WTC11 (cell line): ENCODE data around the gene CCDC28B. TPM values are rescaled to one million over a fixed set of nuclear protein-coding genes. Genes with fewer than 3 reads are reported as not detected.
A peak's percentile ranks its signal among the peaks of the same experiment; 100 is the strongest.

Source experiments
- ATAC-seq: fragments of 200-7000 bp; cut with Tn5 transposase; 2 replicates; pipeline ENCODE4 v1.10.0; 2021; ENCODE audit warnings: mild to moderate bottlenecking, moderate library complexity
- CTCF ChIA-PET: fragments of 300-600 bp; sonication (Branson Sonifier 250); formaldehyde crosslinking; loops from one replicate; lab custom pipeline; 2021; ENCODE audit warnings: antibody characterized with exemption; lab: Charles Lee
- POLR2A ChIA-PET: fragments of 350-600 bp; sonication (Branson Sonifier 250); formaldehyde crosslinking; loops from one replicate; lab custom pipeline; 2021; ENCODE audit warnings: antibody characterized with exemption; lab: Charles Lee
- DNase-seq: peaks from one replicate; pipeline ENCODE4 v3.0.0; 2021; ENCODE audit warnings: low spot score
- H3K27ac Mint-ChIP-seq: 2 replicates; pipeline ENCODE4 v1.8.0; 2021; ENCODE audit warnings: mixed read lengths
- H3K27me3 Mint-ChIP-seq: 2 replicates; pipeline ENCODE4 v1.8.0; 2021; ENCODE audit warnings: low read depth, mild to moderate bottlenecking, moderate library complexity, mixed read lengths
- H3K36me3 Mint-ChIP-seq: 2 replicates; pipeline ENCODE4 v1.8.0; 2021; ENCODE audit warnings: mixed read lengths
- H3K4me1 Mint-ChIP-seq: 2 replicates; pipeline ENCODE4 v1.8.0; 2022; ENCODE audit warnings: mixed read lengths
- H3K4me3 Mint-ChIP-seq: 2 replicates; pipeline ENCODE4 v1.8.0; 2021; ENCODE audit warnings: mild to moderate bottlenecking, moderate library complexity, mixed read lengths
- H3K9me3 Mint-ChIP-seq: 2 replicates; pipeline ENCODE4 v1.8.0; 2021; ENCODE audit warnings: mixed read lengths
- E2F1 ChIP-seq: sonication (generic); formaldehyde crosslinking; IDR thresholded peaks from 2 replicates; pipeline ENCODE4 v1.8.0; 2022; ENCODE audit warnings: mild to moderate bottlenecking, missing genetic modification reagents
- EMX1 ChIP-seq: fragments of 250-450 bp; sonication (Bioruptor Pico); IDR thresholded peaks from 2 replicates; pipeline ENCODE4 v1.8.0; 2021; ENCODE audit warnings: mild to moderate bottlenecking
- ERG ChIP-seq: fragments of 250-450 bp; sonication (Bioruptor Pico); IDR thresholded peaks from 2 replicates; pipeline ENCODE4 v1.8.0; 2021; ENCODE audit warnings: mild to moderate bottlenecking
- NFATC4 ChIP-seq: fragments of 250-450 bp; sonication (Bioruptor Pico); IDR thresholded peaks from 2 replicates; pipeline ENCODE4 v1.9.0; 2021; ENCODE audit warnings: mild to moderate bottlenecking
- RORB ChIP-seq: fragments of 250-450 bp; sonication (Bioruptor Pico); IDR thresholded peaks from 2 replicates; pipeline ENCODE4 v1.9.0; 2021; ENCODE audit warnings: mild to moderate bottlenecking
- ZBTB43 ChIP-seq: sonication (generic); formaldehyde crosslinking; IDR thresholded peaks from 2 replicates; pipeline ENCODE4 v1.8.1; 2023; ENCODE audit warnings: mild to moderate bottlenecking, missing genetic modification reagents
- ZNF396 ChIP-seq: fragments of 250-450 bp; sonication (Bioruptor Pico); IDR thresholded peaks from 2 replicates; pipeline ENCODE4 v1.8.0; 2021; ENCODE audit warnings: mild to moderate bottlenecking, moderate library complexity, borderline replicate concordance
- ZNF416 ChIP-seq: fragments of 250-450 bp; sonication (Bioruptor Pico); IDR thresholded peaks from 2 replicates; pipeline ENCODE4 v1.9.0; 2021; ENCODE audit warnings: mild to moderate bottlenecking, inconsistent platforms
- total RNA-seq: library from RNA; stranded (reverse); gene quantifications from 3 replicates; pipeline ENCODE4 v1.2.3, GENCODE V29; 2021
- TF ChIP-seq, protein P1 (sequence below): fragments of 250-450 bp; sonication (Bioruptor Pico); IDR thresholded peaks from 2 replicates; pipeline ENCODE4 v2.1.2; 2022; ENCODE audit warnings: mild to moderate bottlenecking, moderate library complexity
- TF ChIP-seq, protein P2 (sequence below): fragments of 250-450 bp; sonication (Bioruptor Pico); IDR thresholded peaks from 2 replicates; pipeline ENCODE4 v1.9.0; 2021; ENCODE audit warnings: mild to moderate bottlenecking
- TF ChIP-seq, protein P3 (sequence below): sonication (generic); formaldehyde crosslinking; IDR thresholded peaks from 2 replicates; pipeline ENCODE4 v1.8.1; 2023; ENCODE audit warnings: mild to moderate bottlenecking, missing genetic modification reagents, moderate library complexity
- TF ChIP-seq, protein P4 (sequence below): sonication (generic); formaldehyde crosslinking; IDR thresholded peaks from 2 replicates; pipeline ENCODE4 v1.8.1; 2022; ENCODE audit warnings: mild to moderate bottlenecking, missing genetic modification reagents, moderate library complexity, borderline replicate concordance

CCDC28B gene
- total RNA-seq, 1 experiment from 2014 or later, result 34.4 TPM

GRCh38 chr1:32197837-32198236 lies 2.6 kb upstream of the CCDC28B start (continued):
- TF ChIP-seq, protein P1, sequence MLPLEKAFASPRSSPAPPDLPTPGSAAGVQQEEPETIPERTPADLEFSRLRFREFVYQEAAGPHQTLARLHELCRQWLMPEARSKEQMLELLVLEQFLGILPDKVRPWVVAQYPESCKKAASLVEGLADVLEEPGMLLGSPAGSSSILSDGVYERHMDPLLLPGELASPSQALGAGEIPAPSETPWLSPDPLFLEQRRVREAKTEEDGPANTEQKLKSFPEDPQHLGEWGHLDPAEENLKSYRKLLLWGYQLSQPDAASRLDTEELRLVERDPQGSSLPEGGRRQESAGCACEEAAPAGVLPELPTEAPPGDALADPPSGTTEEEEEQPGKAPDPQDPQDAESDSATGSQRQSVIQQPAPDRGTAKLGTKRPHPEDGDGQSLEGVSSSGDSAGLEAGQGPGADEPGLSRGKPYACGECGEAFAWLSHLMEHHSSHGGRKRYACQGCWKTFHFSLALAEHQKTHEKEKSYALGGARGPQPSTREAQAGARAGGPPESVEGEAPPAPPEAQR (CRISPR knock-in tag), result no peak
- TF ChIP-seq E2F1 (CRISPR knock-in tag) (no peak), EMX1 (CRISPR knock-in tag) (no peak)

DNA sequence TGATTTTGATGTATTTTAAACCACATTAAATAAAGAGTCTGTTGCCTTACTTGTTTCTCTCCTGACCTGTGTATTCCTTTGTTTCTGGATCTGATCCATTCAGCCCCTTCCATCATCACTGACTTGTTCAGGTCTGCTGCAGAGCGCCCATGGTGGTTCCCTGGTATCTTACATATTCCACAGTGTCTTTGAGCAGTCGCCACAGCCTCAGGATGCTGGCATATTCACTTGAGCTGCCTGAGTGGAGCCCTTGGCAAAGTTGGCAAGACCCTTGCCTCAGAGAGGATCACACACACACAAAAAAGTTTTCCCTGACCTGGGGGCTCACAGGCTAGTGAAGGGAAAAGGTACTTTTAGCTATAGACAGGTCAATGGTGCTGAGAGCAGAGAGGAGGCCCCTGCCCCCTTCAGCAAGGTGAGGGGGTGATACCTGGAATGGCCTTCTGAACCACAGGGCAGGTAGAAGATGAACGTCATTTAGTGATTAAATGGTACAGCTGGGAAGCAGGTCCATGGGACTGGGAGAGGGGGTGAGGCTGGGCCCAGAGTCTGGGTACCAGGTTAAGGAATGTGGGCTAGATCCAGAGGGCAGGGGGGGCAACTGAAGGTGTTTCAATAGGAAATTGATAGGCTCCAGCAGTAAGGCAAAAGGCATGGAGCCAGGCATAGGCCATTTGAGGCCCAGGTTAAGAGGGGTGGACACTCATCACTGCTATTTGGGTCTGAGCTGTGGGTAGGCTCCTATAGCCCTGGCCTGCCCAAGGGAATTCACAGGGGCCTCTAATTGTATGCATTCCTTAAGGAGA lies 2.0 kb upstream of the CCDC28B start:
- peaks cover 2% of the 10 kb centered on the region; the same call in 1 of the 2 replicates for H3K27me3 Mint-ChIP-seq
- H3K36me3 Mint-ChIP-seq, result peaks cover 41% of the 10 kb centered on the region
- no peak overlapping the region for H3K4me3 Mint-ChIP-seq
- no peak overlapping the region for H3K27ac Mint-ChIP-seq
- no peaks in the 10 kb centered on the region for H3K9me3 Mint-ChIP-seq
- DNase-seq, result no peak
- POLR2A ChIA-PET, result interaction anchor here (1.2 to 1.7 kb wide), 3 partner anchors 11 to 137 kb away, joined by 3 to 5 read pairs (median 4); partner anchors contain the start of gene MARCKSL1
- H3K4me1 Mint-ChIP-seq, result peaks cover 35% of the 10 kb centered on the region
- ATAC-seq, result no peak
- CTCF ChIA-PET, result interaction anchor here (0.5 to 2.1 kb wide), 2 partner anchors 17 to 500 kb away, joined by 3 to 12 read pairs; no protein-coding TSS in a partner anchor
- TF ChIP-seq, protein P1 (CRISPR knock-in tag), result no peak
- TF ChIP-seq, protein P2, sequence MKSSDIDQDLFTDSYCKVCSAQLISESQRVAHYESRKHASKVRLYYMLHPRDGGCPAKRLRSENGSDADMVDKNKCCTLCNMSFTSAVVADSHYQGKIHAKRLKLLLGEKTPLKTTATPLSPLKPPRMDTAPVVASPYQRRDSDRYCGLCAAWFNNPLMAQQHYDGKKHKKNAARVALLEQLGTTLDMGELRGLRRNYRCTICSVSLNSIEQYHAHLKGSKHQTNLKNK, result no peak
- TF ChIP-seq ERG (CRISPR knock-in tag) (0 out of 2 replicates have a peak, but pooled peaks have one; percentile 9), NFATC4 (CRISPR knock-in tag) (peak; percentile 15; the same call in 1 of the 2 replicates), ZNF416 (0 out of 2 replicates have a peak, but pooled peaks have one; percentile 35), ZBTB43 (CRISPR knock-in tag) (no peak), ZNF396 (CRISPR knock-in tag) (no peak), RORB (CRISPR knock-in tag) (no peak)
- TF ChIP-seq, protein P3, sequence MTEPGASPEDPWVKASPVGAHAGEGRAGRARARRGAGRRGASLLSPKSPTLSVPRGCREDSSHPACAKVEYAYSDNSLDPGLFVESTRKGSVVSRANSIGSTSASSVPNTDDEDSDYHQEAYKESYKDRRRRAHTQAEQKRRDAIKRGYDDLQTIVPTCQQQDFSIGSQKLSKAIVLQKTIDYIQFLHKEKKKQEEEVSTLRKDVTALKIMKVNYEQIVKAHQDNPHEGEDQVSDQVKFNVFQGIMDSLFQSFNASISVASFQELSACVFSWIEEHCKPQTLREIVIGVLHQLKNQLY (CRISPR knock-in tag), result no peak

DNA sequence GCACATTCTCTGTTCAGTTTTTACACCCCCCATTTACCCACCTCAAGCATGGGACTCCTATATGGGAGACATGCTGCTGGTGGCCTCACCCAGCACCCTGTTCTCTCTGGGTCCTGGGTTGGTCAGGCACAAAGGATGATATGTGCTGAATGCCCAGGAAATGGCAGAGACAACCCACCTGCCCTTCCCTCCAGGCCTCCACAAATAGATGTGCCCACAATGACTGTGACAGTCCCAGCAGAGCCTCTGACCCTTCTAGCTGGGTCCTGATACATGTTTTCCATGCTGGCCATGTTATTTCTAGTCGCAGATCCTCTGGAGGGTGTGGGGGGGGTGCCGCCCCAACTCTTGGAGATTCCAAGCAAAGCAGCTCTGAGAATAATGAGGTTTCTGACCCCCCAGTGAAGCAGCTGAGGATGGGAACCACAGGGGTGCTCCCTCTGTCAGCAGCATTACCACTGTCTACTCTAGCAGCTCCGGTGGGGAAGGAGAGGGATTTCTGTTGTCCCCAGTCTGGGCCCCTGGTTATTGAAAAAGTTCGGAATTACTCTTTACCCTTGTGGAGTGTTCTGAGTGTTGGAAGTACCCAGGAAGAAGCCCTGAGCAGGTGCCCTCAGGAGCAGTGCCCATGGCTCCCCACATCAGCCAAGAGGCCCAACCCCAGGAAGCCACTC lies 1.2 kb upstream of the CCDC28B start:
- H3K27ac Mint-ChIP-seq, result no peak overlapping the region

More for the DNA sequence above, 1.2 kb upstream of the CCDC28B start:
- ChIA-PET POLR2A (interaction anchor here (0.5 to 2.8 kb wide), 4 partner anchors 19 to 137 kb away, joined by 3 to 11 read pairs (median 4); partner anchors contain the start of genes MARCKSL1 and TXLNA), CTCF (interaction anchor here (0.5 to 3.5 kb wide), 5 partner anchors 16 to 500 kb away, joined by 3 to 27 read pairs (median 10); no protein-coding TSS in a partner anchor)
- H3K4me1 Mint-ChIP-seq, result peaks cover 35% of the 10 kb centered on the region
- peaks cover 8% of the 10 kb centered on the region for H3K27me3 Mint-ChIP-seq
- TF ChIP-seq EMX1 (CRISPR knock-in tag) (peak; percentile 55; the same call in 1 of the 2 replicates), ERG (CRISPR knock-in tag) (0 out of 2 replicates have a peak, but pooled peaks have one; percentile 0)
- TF ChIP-seq, protein P4, sequence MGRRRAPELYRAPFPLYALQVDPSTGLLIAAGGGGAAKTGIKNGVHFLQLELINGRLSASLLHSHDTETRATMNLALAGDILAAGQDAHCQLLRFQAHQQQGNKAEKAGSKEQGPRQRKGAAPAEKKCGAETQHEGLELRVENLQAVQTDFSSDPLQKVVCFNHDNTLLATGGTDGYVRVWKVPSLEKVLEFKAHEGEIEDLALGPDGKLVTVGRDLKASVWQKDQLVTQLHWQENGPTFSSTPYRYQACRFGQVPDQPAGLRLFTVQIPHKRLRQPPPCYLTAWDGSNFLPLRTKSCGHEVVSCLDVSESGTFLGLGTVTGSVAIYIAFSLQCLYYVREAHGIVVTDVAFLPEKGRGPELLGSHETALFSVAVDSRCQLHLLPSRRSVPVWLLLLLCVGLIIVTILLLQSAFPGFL (CRISPR knock-in tag), result no peak
- ATAC-seq, result no peak
- DNase-seq, result no peak
- peak overlapping the region; percentile 84 for H3K4me3 Mint-ChIP-seq
- H3K9me3 Mint-ChIP-seq, result no peaks in the 10 kb centered on the region
- H3K36me3 Mint-ChIP-seq, result peaks cover 35% of the 10 kb centered on the region
